ENCODE results near the gene SLC13A3.

The SLC13A3 gene

DNA sequence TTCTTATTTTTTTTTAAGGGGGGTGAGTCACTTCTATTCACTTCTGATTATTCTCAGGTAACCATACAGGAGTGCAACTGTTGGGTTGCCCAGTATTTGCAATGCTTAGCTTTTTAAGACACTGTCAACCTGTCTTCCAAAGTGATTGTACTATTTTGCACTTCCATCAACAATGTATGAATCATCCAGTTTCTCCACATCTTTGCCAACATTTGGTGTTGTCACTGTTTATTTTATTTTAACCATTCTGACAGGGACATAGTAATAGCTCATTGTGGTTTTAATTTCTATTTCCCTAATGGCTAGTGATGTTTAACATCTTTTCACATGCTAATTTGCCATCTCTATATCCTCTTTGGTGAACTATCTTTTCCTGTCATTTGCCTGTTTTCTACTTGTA lies 1.4 kb upstream of the SLC13A3 start:
- peak; percentile 16 for DNase-seq (ENCODE audit: low spot score)

- DNase-seq (ENCODE audit: low spot score), result no peak
These were observed 626 bp downstream of the SLC13A3 start for GRCh38 chr20:46650575-46651090.

- no peak for DNase-seq (ENCODE audit: low spot score)
These were observed 1.2 kb downstream of the SLC13A3 start for GRCh38 chr20:46649965-46650542.

DNA sequence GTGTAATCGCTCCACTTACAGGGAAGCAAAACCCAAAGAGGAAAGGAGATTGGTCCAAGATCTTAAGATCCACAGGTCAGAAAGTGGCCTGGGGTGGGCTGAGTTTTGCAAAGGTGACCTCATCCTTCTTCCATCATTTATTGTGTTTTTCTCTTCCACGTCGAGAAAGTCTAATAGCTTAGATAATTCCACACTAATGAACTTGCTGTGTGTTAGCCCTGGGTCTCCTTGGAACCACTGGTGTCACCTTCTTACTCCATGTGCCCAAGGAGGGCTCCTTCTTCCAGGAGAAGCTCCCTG lies 1.7 kb downstream of the SLC13A3 start:
- no peak for DNase-seq (ENCODE audit: low spot score)

- DNase-seq (ENCODE audit: low spot score), result no peak
These were observed 2.2 kb downstream of the SLC13A3 start for GRCh38 chr20:46648903-46649649.

DNA sequence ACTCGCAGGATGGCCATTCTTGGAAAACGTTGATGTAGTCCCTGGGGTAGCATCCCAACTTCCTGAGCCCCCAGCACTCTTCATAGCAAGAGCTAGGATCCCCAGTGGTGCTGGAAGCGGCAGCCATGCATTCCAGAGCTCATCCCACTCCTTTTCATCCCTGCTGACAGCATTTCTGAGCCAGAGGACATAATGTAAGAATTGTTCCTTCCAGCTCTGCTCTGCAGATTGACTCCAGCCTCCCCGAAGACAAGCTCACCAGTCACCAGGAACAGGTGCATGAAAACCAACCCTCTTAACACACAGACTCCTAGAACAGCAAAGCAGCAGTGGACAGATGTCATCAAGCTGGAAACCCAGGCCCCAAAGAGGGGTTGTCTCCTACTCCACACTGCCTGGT lies 3.8 kb downstream of the SLC13A3 start:
- no peak for DNase-seq (ENCODE audit: low spot score)

DNA sequence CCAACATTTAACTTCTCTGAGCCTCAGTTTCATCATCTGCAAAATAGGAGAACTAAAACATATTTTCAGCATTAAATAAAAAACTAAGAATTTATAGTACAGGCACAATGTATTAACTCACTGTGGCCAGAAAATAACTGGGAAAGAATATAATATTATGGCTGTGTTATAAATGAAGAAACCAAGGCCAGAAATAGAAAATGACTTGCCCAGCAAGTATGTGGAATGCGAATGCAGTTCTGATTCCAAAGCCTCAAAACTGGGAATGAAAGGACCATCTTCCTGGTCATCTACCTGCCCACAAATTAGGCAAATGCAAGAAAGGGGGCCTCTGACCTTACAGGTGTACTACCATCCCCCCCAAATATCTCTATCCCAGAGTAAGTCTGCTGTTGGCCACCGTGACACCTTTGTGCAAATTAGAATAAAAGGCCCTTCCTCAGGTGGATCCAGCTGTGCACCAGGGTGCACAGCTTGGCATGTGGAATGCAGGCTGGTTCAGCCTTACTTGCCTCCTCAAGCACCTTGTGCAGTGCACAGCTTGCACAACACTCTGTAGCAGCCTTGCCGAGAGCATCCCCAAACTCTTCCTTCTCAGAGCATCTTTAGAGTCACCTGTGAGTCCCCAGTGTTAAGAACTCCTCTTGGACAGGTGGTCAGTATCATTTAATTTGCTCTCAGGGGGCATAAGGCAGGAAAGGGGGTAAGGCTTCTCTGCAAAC lies 4.4 kb downstream of the SLC13A3 start:
- DNase-seq (ENCODE audit: low spot score), result no peak

- DNase-seq (ENCODE audit: low spot score), result no peak
These were observed 5.1 kb downstream of the SLC13A3 start for GRCh38 chr20:46646122-46646521.

- DNase-seq (ENCODE audit: low spot score), result no peak
These were observed 6.5 kb downstream of the SLC13A3 start for GRCh38 chr20:46644733-46645132.

DNA sequence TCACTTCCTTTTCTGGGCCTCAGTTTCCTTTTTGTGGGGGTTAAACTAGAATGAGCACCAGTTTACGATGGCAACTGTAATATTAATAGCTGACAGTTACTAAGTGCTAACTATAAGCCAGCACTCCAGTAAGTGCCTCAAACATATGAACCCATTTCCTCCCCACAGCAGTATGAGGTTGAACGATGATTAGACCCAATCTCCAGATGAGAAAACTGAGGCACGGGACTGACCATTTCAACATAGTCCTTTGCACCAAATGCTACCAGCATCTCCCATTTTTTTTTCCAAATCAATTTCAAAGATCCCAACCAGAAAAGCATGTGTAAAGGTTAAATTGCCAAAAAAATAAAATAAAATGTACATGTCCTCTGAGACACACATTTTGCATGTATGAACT lies 7.1 kb downstream of the SLC13A3 start:
- no peak for DNase-seq (ENCODE audit: low spot score)

DNA sequence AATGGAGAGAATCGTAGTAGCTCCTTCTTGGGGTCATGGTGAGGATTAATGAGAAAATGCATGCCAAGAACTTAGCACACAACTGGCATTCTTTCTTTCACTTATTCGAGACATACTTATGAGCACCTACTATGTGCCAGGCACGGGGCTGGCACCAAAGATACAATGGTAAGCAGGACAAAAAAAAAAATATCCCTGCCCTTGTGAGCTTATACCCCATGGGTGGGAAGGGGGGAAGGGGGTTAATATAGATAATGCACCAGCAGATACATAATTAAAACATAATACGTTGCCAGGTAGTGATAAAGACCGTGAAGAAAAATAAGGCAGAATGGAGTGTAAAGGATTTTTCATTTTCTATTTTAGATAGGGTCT lies 8.3 kb downstream of the SLC13A3 start:
- DNase-seq (ENCODE audit: low spot score), result no peak

GRCh38 chr20:46642265-46642968 lies 8.8 kb downstream of the SLC13A3 start:
- no peak for DNase-seq (ENCODE audit: low spot score)

- no peak for DNase-seq (ENCODE audit: low spot score)
These were observed 9.8 kb downstream of the SLC13A3 start for GRCh38 chr20:46641424-46641823.

DNA sequence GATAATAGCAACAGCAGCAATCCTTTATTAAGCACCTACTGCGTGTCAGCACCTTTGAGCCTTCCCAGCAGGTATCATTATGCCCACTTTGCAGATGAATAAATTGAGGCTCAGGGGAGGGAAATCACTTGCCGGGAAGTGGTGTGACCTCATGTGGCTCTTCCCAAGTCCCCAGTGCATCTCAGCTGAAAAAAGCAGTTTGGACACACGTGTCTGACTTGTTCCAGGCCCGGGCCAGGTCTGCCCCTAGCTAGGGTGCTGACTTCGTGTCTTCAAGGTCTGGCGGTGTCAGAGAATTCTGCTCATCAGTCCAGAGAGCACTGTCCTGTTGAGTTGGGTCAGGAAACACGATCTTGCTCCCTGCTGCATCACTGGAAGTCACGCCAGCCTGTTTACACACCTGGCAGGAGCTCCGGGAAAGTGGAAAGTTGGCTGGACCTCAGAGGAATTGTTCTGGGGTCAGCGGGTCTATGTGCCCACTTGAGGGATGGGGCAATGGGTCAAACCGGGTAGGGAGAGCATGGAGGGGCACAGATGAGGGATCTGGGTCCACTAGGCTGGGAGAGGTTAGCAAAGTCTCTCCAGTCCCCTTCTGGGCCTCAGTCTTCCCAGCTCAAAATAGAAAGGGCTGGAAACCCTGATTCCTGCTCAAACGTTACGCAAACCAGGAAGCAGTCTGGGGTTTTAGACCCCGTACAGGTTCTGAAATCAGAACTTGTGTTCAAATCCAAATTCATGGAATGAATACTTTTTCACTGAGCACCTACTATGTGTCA lies 10.5 kb downstream of the SLC13A3 start:
- no peak for DNase-seq (ENCODE audit: low spot score)

DNA sequence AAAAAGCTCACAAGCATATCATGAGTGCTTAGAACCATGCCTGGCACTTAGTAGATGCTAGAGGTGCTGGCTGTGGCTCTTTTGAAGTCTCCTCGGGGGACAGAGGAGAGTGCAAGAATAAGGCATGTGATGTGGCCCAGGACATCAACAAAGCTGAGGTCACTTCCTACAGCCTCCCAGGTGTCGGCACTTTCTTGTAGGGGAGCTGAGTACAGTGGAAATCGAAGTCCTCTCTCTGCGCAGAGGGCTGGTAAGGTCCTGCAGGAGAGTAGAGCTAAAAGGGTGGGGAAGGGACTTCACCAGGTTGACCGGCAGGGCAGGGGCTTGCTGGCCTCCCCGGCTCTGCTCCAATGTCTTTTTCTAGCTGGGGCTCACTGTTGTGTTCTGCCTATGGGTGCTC lies 11.2 kb downstream of the SLC13A3 start:
- no peak for DNase-seq (ENCODE audit: low spot score)

DNA sequence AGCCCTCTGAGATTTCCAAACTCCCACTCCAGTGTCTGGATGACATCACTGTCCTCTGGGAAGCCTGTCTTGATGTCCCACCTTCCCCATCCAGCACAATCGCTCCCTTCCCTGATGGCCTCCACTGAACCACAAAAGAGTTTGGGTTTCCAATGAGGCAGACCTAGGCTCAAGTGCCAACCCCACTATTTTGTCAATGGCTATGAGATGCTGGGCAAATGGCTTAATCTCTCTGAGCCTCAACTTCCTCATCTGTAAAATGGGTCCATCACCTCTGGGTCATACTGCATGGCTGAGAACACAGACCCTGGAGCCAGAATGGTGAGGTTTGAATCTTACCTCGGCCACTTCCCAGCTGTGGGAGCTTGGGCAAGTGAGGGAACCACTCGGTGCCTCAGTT lies 11.7 kb downstream of the SLC13A3 start:
- DNase-seq (ENCODE audit: low spot score), result no peak

- no peak for DNase-seq (ENCODE audit: low spot score)
These were observed 12.4 kb downstream of the SLC13A3 start for GRCh38 chr20:46638898-46639274.

- DNase-seq (ENCODE audit: low spot score), result no peak
These were observed 12.9 kb downstream of the SLC13A3 start for GRCh38 chr20:46638134-46638897.

GRCh38 chr20:46637427-46638133 lies 13.7 kb downstream of the SLC13A3 start:
- DNase-seq (ENCODE audit: low spot score), result no peak

DNA sequence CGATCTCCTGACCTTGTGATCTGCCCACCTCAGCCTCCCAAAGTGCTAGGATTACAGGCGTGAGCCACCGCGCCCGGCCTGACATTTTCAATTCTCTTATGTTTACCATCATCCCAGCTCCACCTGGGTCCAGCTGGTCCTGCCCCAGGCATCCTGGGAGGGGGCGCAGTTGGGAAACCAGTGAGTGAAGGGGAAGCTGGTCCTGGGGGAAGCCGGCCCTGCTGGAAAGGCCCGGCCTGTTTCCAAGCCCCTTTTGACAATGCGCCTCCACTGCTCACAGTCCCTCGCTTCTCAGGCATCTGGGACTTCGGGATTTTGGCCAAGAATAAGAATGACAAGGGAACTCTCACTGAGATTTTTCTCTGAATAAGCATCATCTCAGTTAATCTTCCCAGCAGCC lies 14.2 kb downstream of the SLC13A3 start:
- DNase-seq (ENCODE audit: low spot score), result no peak

- DNase-seq (ENCODE audit: low spot score), result no peak
These were observed 14.7 kb downstream of the SLC13A3 start for GRCh38 chr20:46636514-46636913.

All from RKO (cell line).